RWPE1 (cell line): ENCODE results near the gene PCNX2.

Experiments used
- CTCF ChIA-PET: fragments of 350-600 bp; sonication (Branson Sonifier 250); formaldehyde crosslinking; extraction: SDS; loops from one replicate; lab custom pipeline; 2021; lab: Yijun Ruan, JAX
- POLR2A ChIA-PET: fragments of 400-600 bp; formaldehyde crosslinking; extraction: SDS; loops from one replicate; lab custom pipeline; 2020; ENCODE audit warnings: antibody characterized with exemption; ENCODE audit not compliant: low non-redundant PET; lab: Yijun Ruan, JAX
- DNase-seq: peaks from one replicate; pipeline ENCODE4 v3.0.0; 2012; ENCODE audit warnings: low spot score
- H3K27ac ChIP-seq: fragments of 450-650 bp; 2 replicates; pipeline ENCODE4 v1.5.1; 2017
- CTCF ChIP-seq: fragments of 450-650 bp; conservative IDR thresholded peaks from 2 replicates; pipeline ENCODE4 v1.5.1; 2017; ENCODE audit warnings: low read depth, mild to moderate bottlenecking

The PCNX2 gene

GRCh38 chr1:233282582-233282886 is 13.0 kb downstream of the PCNX2 start:
- H3K27ac ChIP-seq: no peak overlapping the region
- TF ChIP-seq CTCF: no peak
- ChIA-PET POLR2A (no interaction called here), CTCF (no interaction called here)
- DNase-seq: no peak

DNA sequence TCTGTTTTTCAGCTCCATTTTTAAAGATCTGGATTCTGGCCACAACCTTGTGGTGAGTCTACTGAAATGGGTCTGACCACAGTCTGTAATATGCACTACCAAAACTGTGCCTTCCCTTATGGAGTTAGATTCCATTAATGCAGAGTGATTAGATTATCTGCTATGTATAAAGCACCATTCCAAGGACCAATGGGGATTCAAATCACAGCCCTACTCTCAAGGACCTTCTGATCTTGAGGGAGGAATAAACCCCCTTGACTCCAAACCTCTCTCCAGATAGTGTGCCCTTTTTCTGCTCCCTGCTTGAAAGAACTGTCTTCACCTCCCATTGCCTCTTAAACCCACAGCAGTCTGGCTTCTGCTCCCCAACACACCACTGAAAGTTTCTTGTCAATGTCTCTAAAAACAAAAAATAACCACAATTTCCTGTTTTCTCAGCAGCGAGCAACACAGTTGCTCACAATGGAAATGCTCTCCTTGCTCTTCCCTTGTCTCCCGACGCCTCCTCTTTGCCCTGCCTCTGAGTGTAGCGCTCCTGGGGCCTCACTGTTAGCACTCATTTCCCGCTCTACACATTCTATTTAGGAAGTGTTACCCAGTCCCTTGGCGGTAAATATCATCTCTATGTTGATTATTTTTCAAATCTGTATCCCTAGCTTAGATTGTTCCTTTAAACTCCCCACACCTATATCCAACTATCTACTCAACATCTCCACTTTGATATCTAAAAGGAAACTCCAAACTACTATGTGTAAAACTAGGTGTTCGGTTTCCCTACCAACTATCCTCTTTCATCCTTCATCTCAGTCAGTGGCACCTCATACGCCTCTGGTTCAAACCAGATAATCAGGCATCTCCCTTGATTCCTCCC is 13.6 kb downstream of the PCNX2 start:
- DNase-seq: no peak
- no peak for TF ChIP-seq CTCF
- CTCF ChIA-PET: no interaction called here
- POLR2A ChIA-PET: no interaction called here
- no peak overlapping the region for H3K27ac ChIP-seq

- TF ChIP-seq CTCF: no peak
- no peak overlapping the region for H3K27ac ChIP-seq
- CTCF ChIA-PET: no interaction called here
- POLR2A ChIA-PET: no interaction called here
- DNase-seq: no peak
Observed at GRCh38 chr1:233279971-233280370, 15.6 kb downstream of the PCNX2 start.

DNA sequence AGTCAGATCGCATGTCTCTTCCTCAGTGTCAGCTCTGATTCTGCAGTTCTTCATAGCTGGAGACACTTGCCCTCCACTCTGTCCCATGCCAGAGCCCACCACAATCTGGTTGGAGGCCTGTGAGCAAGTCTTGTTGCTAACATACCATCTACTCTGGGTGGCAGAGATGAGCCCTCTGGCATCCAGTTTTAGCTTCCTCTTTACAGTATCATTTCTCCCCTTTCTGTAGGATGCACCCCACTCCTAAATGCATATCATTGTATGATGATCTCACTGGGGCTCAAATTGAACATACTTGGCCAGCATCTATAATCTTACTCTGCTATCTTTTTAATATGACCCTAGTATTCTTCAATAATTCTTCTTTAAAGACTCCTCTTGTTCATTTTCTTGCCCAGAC is 16.9 kb downstream of the PCNX2 start:
- no peak for DNase-seq
- ChIA-PET CTCF (interaction anchor here (0.6 kb wide), 2 partner anchors 975 to 1566 kb away, joined by 3 to 10 read pairs; no protein-coding TSS in a partner anchor), POLR2A (no interaction called here)
- TF ChIP-seq CTCF: no peak
- no peak overlapping the region for H3K27ac ChIP-seq

DNA sequence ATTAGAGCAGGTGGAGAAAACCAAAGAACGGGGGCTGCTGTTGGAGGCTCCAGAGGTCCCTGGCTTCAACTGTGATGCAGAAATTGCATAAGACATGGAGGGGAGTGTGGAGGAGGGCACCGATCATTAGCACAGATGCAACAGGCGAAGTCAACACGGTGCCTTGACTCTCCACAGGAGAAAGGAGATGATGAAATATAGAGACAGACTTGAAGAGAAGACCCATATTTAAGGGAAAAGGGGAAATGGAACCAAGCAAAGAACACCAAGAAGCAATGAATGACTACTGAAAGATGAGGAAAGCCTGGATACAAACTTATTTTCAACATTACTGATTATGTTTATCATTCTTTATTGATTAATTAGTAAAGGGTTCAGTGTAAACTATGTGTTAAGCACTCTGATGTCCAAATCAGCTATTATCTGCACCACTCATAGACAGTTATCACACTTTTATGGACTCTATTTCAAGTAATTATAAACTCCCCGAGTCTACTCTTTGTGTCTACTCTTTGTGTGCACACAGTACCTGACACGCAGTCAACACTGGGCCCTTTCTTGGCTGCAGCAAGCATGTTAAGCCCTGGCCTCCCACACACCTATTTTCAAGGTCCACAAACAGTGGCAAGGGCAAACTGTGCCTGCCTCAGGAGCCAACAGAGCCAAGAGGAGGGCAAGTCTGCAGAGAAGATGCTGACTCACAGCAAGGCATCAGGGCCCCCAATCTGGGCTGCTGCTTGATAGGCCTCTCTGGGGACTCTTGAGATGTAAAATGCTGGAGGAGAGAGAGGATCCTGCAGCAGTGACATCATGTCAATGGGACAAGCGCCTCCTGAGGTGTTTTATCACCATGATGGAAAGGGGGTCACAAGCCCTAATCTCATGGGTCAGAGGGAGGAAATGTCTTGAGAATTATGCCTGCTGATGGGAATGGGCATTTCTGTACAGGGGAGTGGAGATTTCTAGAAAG is 17.6 kb downstream of the PCNX2 start:
- POLR2A ChIA-PET: no interaction called here
- CTCF ChIA-PET: interaction anchor here (0.6 kb wide), 1 partner anchor 975 kb away, joined by 3 read pairs; no protein-coding TSS in a partner anchor
- H3K27ac ChIP-seq: no peak overlapping the region
- no peak for DNase-seq
- TF ChIP-seq CTCF: no peak

- no peak overlapping the region for H3K27ac ChIP-seq
- POLR2A ChIA-PET: no interaction called here
- DNase-seq: no peak
- CTCF ChIA-PET: no interaction called here
- no peak for TF ChIP-seq CTCF
Observed at GRCh38 chr1:233269656-233270055, 25.9 kb downstream of the PCNX2 start.
